GM21619 (cell line): ENCODE data around the gene ICE2.

ENCODE experiments used
- ATAC-seq: cut with Tn5 transposase; IDR thresholded peaks from one replicate; pipeline ENCODE4 v1.9.1; 2021; ENCODE audit not compliant: unreplicated experiment

ICE2 gene

DNA sequence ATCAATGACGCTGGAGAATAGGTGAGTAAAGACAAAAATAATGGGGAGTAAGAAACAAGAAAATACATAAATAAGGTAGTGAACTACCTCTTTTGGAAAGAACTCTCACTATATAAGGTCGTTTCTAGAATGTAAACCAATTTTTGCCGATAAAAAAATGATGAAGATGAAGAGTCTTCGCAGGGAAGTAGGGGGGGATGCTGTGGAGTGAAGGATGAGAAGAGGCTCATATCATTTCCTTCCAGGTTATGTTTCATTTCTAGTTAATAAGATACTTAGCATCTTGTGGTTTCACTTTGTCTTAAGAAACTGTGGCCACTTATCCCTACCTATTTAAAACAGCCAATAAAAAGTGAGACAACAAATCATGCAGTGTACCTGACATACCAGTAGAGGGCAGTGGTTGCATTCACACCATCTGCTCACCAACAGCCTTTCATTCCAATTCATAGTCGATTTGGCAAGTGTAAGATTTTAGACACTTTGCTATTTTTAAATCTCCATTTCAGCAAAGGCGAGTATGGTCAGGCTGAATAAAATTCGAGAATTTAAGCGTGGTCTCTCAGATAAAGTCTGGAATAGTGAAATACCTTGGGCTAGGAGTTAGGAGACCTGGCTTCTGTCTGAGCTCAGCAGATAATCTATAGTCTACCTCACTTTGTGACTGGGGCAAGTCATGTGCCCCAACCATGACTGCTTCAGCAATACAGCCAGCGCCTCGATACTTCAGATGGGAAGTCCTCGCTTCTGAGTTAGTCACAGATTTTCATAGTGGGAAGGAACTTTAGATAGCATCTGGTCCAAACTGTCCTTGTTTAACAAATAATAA is 28.9 kb upstream of the ICE2 start:
- ATAC-seq: peak; percentile 81

DNA sequence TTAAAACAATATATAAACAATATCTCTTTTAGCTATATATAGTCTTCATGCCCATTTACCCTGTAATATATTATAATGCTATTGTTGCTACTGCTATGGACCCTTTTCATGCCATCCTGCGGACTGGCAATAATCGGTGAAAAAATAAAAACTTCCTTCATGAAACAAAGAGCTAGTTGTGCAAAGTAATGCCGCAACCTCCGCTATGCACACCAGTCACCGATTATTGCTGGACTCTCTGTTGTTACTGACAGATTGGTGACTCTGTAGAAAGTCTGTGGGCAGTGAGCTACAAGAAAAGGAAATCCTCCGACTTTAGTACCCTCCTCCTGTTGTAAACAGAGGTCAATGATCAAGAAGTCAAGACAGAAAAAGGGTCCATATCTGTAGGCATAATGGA is 17.9 kb upstream of the ICE2 start:
- ATAC-seq: no peak

DNA sequence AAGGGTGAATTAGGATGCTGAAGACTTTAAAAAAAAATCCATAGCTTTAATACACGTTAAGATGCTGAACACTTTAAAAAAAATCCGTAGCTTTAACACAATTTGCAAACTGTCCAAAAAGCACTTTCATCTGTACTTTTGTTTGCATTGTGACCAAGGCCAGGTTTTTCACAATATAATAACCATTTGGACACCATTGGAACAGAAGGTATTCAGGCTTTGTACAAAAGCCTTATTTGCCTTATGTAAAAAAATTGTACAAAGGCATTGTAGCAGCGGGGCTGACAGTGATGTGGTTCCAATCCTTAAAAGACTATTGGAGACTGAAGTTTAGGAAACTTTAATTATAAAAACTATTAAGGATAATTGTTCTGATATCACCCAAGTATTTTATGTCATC is 15.2 kb upstream of the ICE2 start:
- no peak for ATAC-seq

DNA sequence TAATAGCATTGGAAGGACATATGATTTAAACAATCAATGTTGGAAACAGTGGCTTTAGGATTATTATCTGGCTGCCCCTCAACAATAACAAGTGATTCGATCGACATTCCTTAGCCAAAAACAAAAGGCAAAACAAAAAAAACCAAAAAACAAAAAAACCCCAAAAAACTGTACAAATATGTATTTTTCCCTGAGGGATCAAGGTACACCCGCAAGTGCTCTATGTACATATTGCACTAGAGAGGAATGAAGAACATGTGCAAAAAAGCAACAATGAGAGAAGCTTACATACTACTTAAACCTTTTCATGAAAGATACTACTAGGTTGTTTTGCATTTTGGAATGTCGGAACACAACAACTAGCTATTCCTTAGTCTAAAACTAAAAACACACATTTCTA is 14.2 kb upstream of the ICE2 start:
- no peak for ATAC-seq

DNA sequence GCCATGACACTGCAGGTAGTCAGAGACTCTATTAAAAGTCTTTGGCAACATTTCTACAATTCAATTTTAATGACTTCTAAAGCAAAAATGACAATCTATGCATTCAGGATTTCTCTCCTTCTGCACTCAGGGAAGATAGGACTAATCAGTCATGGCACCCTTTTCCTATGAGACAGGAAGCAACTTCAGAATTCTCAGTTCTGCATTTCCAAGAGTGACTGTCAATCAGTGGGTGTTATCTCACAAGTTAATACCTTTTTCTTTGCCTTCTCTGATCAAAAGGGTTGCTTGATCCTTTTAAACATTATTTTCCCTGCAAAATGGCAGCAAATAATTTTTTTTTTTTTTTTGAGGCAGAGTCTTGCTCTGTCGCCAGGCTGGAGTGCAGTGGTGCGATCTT is 7.8 kb upstream of the ICE2 start:
- ATAC-seq: no peak

DNA sequence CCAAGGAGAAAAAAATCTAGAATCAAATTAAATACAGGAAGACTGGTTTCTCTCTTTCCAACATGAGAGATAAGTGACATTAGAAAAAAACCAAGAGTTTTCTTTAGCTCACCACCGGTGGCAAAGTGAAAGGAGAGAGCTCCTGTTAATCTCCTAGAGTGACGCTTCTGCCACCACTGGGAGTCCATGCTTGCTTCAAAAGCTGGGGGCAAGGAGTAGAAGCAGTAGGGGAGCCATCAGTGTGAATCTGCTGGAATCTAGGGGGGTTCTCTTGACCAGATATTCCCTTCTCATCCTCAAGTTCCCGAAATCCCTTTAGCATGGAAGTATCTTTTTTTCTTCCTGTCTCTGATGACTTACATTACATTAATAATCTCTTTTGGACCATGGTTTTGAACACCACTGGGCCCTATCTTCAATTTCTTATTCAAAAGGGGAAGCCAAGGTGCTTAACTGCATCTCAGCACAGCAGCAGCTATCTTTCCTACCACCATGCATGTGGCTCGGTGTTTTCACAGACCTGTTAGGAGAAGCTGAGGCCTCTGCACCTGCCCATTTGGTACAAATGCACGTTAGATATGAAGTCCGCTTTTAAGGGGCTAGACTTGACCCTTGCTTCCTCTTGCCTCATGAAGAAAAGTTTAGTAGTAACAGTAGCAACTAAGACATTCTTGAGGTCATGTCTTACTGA is 6.6 kb upstream of the ICE2 start:
- ATAC-seq: no peak

DNA sequence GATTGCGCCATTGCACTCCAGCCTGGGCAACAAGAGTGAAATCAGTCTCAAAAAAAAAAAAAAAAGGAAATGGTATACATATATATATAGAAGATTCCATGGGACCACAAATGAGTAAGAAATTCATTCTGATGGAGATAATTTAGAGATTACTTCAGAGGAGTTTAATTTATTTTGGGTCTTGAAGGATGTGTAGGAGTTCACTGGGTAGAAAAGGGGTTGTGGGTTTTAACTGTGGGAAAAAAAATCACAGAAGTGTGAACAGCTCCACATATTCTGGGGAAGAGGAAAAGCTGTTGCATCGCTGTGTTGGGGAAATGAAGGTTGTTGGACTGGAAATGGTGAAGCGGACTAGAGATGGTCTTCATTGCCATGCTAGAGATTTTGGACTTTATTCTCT is 4.1 kb upstream of the ICE2 start:
- ATAC-seq: no peak

DNA sequence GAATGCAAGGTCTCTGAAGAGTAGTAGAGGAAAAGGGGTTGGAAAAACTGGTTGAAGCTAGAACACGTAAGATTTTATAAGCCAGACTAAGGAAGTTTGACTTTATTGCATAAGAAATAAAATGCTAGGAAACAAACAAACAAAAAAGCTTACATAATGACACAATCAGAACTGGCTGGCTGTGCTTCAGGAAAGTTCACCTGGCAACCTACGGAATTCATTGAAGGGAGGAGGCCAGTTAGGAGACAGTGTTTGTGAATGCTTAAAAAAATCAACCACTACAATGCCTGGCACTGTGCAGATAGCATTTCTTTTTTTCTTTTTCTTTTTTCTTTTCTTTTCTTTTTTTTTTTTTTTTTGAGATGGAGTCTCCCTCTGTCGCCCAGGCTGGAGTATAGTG is 1.9 kb upstream of the ICE2 start:
- ATAC-seq: no peak

DNA sequence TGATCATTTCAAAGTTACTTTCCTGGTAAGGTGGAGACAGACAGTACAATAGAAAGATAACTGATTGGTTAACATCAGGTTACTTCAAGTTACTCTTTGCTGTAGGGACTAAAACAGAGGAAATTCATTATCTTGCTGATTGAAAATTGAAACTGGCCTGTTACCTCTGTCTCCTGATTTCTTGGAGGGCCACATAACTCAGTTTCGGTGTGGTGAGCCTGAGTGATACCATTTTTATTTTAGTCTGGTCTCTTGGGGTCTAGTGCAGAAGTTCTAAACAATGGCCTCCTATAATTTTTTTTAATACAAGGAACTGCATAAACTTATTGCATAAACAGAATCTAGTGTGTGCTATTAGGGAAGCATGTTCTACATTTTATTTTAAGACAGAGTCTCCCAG is 1.2 kb upstream of the ICE2 start:
- ATAC-seq: no peak

DNA sequence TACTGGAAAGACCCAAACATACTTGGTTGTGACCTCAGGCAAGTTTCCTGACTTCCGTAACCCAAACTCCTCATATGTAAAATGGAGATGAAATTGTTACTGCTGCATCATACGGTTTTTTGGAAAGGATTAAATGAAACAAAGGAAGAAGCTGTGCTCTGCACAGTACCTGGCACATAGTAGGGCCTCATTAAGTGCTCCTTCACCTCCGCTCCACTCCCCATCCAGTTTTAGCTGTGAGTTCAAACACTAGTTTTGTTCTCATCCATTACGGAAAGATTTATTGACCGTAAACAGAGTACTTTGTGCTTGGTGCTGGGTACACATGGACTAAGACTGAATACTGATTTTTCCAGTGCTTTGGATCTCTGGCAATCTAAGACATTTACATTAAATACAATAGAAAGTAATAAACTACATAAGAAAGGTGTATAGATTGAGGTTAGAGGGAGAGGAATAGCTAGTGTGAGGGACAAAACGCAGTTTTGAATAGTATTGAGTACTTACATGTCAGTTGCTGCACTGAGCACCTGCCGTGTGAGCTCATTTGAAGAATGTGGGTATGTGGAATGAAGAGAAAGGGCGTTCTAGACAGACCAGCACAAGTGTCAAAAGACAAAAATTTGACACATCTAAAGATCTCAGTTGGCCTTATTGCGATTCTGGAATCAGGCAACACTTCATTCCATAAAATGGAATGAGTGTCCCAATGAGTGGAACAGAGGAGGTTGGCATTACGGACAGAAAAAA is 594 bp upstream of the ICE2 start:
- no peak for ATAC-seq

DNA sequence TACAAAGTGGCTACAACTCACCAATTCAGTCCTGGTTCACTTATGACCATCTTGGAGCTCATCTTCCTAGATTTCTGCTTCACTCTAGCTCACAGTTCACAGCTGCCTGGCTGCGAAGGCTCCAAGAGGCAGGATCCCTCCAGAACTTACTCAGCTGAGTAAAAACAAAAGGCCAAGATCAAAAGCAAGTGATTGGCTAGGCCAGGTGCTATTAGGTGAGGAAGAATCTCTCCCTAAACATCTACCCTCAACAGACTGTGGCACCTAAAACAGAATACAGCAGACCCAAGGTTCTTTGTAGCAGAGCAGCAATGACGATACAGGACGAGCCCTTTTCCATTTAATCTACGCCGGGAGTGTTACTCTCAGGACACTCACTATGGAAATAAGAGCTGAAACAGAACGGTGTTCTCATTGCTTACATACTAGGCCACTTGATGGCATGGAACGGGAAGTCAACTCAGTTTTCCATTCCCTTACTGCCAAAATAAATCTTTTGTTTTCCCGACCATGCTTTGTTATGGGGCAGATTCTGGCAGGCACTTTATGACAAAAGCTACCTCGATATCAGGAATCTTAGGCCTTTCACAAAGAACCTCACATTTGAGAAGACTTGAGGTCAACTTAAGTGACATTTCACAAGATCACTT is 901 bp downstream of the ICE2 start:
- ATAC-seq: no peak

DNA sequence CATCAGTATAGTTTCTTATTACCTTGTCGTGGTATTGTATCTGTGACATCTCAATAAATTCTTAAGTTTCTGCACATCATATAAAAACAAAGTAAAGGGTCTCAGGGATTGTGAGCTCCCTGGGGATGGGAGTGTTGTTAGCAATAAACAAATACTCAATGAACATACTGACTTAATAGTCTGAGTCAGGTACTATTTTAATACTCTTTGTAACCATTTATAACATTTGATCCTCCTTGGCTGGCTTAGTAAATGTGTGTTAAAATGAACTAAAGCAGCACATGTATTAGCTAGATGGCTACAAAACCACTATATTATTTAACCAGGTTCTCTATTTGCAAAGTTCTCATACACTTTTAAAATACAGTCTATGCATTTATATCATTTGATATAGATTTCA is 1.8 kb downstream of the ICE2 start:
- ATAC-seq: no peak

DNA sequence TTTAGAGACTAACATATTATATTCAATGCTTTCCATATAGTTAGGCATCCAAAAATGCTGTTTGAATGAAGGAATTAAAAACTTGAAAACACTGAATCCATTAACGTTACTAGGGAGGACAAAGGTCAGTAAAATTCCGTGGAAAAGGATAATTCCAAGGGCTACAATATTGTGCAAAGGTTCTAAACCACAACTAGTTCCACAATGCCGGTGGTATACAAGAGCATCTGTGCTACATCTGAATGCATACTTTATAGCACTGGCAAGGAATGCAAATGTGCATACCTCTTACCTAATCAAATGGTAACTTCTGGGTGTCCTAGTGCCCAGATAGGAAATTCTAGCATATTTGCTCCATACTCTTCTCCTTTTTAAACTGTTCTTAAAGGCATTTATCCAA is 2.2 kb downstream of the ICE2 start:
- no peak for ATAC-seq

DNA sequence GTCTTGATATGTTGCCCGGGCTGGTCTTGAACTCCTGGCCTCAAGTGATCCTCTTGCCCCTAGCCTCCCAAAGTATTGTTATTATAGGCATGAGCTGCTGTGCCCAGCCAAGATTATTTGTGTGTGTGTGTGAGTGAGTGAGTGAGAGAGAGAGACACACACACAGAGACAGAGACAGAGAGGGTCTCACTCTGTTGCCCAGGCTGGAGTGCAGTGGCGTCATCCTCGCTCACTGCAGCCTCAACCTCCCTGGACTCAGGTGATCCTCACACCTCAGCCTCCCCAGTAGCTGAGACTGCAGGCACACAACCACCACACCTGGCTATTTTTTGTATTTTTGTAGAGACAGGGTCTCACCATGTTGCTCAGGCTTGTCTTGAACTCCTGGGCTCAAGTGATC is 5.8 kb downstream of the ICE2 start:
- ATAC-seq: no peak

DNA sequence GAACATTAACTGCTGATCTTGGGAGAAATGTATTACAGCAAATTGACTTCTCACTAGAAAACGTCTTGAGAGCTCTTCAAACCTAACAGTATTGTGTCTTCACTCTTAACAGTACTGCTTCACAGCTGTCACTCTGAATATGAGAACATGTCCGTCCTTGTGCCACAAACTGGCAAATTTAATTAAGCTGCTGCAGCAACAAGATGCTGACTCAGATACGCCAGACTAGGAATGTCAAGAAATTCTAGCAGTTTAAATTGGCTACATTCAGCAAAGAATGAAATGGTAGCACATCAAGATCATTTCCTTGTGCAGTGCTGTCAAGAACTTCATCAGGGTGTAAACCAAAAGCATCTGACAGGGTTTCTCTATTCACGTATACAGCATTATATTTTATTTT is 7.6 kb downstream of the ICE2 start:
- ATAC-seq: no peak

DNA sequence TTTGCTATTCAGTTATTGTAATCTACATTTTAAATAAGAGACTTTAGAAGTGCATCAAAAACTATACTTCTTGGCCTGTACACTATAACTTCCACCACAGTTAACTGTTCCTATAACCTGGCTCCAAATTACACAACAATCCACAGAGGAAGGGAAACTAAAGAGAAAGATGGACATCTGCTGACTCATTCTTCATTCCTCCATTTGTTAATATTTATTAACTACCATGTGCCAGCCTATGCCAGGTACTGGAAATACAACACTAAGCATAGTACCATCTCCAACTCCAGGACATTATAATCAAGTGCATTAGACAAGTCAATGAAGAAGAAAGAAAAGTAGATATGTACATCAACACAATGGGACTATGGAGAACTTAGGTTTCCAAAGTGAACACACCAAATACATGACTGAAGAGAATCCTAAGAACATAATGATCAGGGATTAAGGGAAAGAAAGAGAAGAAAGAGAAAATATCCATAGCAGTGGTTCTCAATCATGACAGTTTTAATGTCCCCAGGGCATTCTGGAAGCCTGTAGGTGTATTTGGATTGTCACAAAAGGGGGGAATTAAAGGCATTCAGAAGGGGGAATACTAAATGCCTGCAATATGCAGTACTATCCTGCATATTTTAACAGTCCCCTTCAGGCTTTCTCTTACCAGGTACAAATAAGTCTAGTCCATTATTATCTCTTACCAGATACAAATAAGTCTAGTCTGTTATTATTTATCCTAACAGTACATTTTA is 8.9 kb downstream of the ICE2 start:
- no peak for ATAC-seq

DNA sequence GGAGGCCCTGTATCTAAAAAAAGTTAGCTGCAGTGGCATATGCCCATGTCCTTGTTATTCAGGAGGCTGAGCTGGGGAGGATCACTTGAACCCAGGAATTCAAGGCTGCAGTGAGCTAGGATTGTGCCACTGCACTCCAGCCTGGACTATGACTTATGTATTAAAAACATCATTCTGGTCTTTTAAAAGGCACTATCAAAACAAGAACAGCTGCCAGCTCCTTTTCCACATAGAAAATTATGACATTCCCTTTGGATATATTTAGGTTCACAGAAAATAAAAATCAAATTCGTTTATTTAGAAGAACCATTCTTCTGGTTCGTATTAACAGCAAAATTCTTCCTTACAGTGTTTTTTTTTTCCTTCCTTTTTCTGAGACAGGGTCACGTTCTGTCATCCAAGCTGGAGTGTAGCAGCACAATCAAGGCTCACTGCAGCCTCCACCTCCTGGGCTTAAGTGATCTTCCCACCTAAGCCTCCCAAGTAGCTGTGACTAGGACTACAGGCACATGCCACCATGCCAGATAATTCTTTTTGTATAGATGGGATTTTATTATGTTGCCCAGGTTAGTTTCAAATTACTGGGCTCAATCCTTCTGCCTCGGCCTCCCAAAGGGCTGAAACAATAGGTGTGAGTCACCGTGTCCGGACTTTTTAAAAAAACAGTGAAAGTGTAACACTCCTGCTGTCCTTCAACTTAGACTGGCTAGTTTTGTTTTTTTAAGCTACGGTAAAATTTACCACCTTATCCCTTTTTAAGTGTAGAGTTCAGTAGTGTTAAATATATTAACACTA is 13.9 kb downstream of the ICE2 start:
- ATAC-seq: no peak

DNA sequence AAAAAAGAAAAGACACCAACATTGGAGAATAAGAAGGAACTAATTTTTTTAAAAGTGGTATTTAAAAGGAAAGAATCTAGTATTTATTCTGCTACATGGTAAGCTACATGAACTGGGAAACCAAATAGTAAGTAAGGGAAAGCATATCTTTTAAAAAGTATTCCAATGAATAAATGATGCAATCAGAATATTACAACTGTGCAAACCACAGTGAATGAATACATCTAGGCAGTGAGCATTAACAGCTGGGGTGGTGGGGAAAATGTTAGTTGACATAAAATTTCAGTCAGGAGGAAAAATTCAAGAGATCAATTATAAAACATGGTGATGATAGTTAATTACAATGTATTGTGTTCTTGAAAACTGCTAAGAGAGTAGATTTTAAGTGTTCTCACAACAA is 16.9 kb downstream of the ICE2 start:
- ATAC-seq: no peak

DNA sequence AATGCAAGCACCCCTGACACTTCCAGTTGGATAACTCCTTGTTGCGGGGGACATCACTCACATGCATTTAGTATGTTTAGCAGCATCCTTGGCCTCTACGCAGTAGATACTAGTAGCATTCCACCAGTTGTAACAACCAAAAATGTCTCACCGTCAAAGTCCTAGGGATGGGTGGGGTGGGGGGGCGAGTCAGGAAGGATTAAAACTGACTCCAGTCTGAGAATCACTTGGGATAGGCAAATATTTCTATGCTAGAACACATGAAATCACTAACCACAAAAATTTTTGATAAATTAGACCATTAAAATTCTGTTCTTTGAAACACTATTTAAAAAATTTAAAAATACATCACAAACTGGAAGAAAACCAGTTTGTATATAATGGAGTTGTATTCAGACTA is 18.0 kb downstream of the ICE2 start:
- ATAC-seq: no peak

DNA sequence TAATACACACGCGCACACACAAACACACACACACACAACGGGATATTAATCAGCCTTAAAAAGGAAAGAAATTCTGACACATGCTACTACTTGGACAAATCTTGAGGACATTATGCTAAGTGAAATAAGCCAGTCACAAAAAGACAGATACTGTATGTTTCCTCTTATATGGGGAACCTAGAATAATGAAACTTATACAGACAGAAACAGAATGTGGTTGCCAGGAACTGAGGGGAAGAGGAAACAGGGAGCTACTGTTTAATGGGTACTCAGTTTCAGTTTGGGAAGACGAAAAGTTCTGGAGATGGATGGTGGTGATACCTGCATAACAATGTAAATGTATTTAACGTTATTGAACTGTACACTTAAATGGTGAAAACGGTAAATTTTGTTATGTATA is 20.2 kb downstream of the ICE2 start:
- no peak for ATAC-seq
